ENCODE results near the gene ZNF512B. TPM values are rescaled to one million over a fixed set of nuclear protein-coding genes. Genes with fewer than 3 reads are reported as not detected.
A peak's percentile ranks its signal among the peaks of the same experiment; 100 is the strongest.

The ZNF512B gene
- total and polyA plus RNA-seq, 3 donors from 2014 or later: 16.7 to 27.6 (median 24.5) TPM

GRCh38 chr20:63943808-63944077 is 26.0 kb downstream of the ZNF512B start:
- DNase-seq: no peak
- no peak for TF ChIP-seq POLR2A (IDR thresholded peaks at IDR 0.05)
- TF ChIP-seq CTCF (IDR thresholded peaks at IDR 0.05): no peak
- H3K27me3 ChIP-seq: no peaks in the 10 kb centered on the region
- H3K4me3 ChIP-seq: no peak overlapping the region
- no peak overlapping the region for H3K27ac ChIP-seq
- peaks cover 20% of the 10 kb centered on the region for H3K4me1 ChIP-seq
- H3K9me3 ChIP-seq: no peaks in the 10 kb centered on the region
- no peaks in the 10 kb centered on the region for H3K36me3 ChIP-seq (ENCODE audit: low read depth, missing control alignments)
- intact Hi-C loops (cut with DNase I; ENCODE audit: low total_unique reads): no loop called here
- WGBS, 2 donors: 100% methylated on average over 2 of the region's 3 CpGs; no CpG with 5 or more reads in 1 of the 2 donors

GRCh38 chr20:63942969-63943807 is 26.5 kb downstream of the ZNF512B start:
- H3K27ac ChIP-seq: peak overlapping the region; percentile 22 to 55
- DNase-seq: no peak
- H3K27me3 ChIP-seq: no peaks in the 10 kb centered on the region
- H3K4me1 ChIP-seq: peaks cover 16% of the 10 kb centered on the region
- intact Hi-C loops (cut with DNase I; ENCODE audit: low total_unique reads): no loop called here
- TF ChIP-seq POLR2A (IDR thresholded peaks at IDR 0.05) (no peak), CTCF (IDR thresholded peaks at IDR 0.05) (no peak)
- H3K4me3 ChIP-seq: no peak overlapping the region
- H3K36me3 ChIP-seq (ENCODE audit: low read depth, missing control alignments): no peaks in the 10 kb centered on the region
- WGBS, 2 donors: 65 to 74% methylated on average over 4 to 19 of the region's 19 CpGs
- H3K9me3 ChIP-seq: no peaks in the 10 kb centered on the region

GRCh38 chr20:63942250-63942951 is 27.3 kb downstream of the ZNF512B start:
- Histone ChIP-seq H3K9me3 (no peaks in the 10 kb centered on the region), H3K27me3 (no peaks in the 10 kb centered on the region), H3K36me3 (ENCODE audit: low read depth, missing control alignments) (no peaks in the 10 kb centered on the region), H3K4me1 (peaks cover 10% of the 10 kb centered on the region), H3K27ac (peak overlapping the region; percentile 22 to 55), H3K4me3 (no peak overlapping the region)
- WGBS, 2 donors: 40 to 54% methylated on average over 28 to 29 of the region's 30 CpGs
- TF ChIP-seq POLR2A (IDR thresholded peaks at IDR 0.05) (no peak), CTCF (IDR thresholded peaks at IDR 0.05) (no peak)
- intact Hi-C loops (cut with DNase I; ENCODE audit: low total_unique reads): no loop called here
- DNase-seq: peak; percentile 63

- TF ChIP-seq POLR2A (IDR thresholded peaks at IDR 0.05) (no peak), CTCF (IDR thresholded peaks at IDR 0.05) (no peak)
- DNase-seq: no peak
- no peaks in the 10 kb centered on the region for H3K9me3 ChIP-seq
- no peaks in the 10 kb centered on the region for H3K36me3 ChIP-seq (ENCODE audit: low read depth, missing control alignments)
- H3K27ac ChIP-seq: peak overlapping the region in 1 of 2 donors; percentile 15
- WGBS, 2 donors: 48 to 61% methylated on average over 33 to 37 of the region's 39 CpGs
- peaks cover 6% of the 10 kb centered on the region for H3K4me1 ChIP-seq
- no peak overlapping the region for H3K4me3 ChIP-seq
- intact Hi-C loops (cut with DNase I; ENCODE audit: low total_unique reads): no loop called here
- no peaks in the 10 kb centered on the region for H3K27me3 ChIP-seq
These were observed 28.2 kb downstream of the ZNF512B start for GRCh38 chr20:63941282-63942081.
